Measurements from ENCODE around the gene PKP1.

PKP1 gene

DNA sequence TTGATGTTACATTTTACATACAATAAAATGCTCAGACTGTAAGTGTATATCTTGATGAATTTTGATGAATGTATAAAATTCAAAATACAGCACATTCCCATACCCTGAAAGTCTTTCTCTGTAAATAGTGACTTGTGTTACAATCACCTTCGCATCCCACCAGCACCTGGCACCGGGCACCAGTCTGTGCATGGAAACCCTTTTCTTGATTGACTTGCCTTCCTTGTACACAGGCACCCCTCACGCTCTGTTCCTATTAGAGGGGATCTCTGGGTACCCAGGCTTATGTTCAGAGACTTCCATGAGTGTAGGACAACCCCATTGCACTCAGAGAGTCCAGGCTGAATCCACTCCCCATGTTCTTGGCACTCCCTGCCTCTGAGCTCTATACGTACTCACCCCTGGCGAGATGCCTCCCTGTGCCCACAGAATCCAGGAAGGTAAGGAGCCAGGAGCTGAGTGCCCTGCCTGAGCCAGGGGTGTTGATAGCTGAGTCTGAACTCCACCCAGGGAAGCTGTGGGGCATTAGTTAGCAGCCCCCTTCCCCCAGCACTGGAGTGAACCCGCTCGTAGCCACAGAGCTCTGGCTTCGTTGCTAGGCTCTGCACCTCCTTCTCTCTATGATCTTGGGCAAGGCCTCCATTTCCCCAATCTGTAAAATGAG is 22.5 kb upstream of the PKP1 start:
- DNase-seq = no peak

- no peak for DNase-seq
Measured at GRCh38 chr1:201261771-201262547, 21.3 kb upstream of the PKP1 start.

- DNase-seq = no peak
Measured at GRCh38 chr1:201262963-201263608, 20.2 kb upstream of the PKP1 start.

- no peak for DNase-seq
Measured at GRCh38 chr1:201264072-201264471, 19.2 kb upstream of the PKP1 start.

- no peak for DNase-seq
Measured at GRCh38 chr1:201264554-201264953, 18.8 kb upstream of the PKP1 start.

- DNase-seq = no peak
Measured at GRCh38 chr1:201265756-201266155, 17.6 kb upstream of the PKP1 start.

- no peak for DNase-seq
Measured at GRCh38 chr1:201266276-201266675, 17.0 kb upstream of the PKP1 start.

GRCh38 chr1:201266774-201267173 is 16.5 kb upstream of the PKP1 start:
- DNase-seq = no peak

DNA sequence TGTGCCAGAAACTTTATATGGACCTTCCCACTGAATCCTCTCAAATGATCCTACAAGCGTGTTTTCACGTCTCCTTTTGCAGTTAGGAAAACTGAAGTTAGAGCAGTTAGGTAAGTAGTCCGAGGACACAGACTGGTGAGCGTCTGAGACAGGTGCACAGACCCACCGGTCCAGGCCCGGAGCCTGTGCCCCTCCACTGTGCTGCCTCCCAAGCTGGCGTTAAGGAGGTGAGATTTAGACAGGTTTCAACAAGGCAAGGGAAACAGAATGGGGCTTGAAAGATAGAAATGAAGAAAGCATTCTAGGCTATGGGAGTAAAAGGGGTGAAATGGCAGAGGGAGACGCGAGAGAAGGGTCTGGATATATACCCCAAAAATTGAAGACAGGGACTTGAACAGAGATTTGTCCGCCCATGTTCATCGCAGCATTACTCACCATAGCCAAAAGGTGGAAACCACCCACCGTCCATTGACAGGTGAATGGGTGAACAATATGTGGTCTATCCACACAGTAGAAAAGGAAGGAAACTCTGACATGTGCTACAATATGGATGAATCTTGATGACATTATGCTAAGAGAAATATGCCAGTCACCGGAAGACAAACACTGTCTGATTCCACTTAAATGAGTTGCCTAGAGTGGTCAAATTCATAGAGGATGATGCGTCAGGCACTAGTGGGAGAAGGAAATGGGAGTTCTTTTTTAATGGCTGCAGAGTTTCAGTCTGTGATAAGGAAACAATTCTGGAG is 15.7 kb upstream of the PKP1 start:
- DNase-seq = no peak

DNA sequence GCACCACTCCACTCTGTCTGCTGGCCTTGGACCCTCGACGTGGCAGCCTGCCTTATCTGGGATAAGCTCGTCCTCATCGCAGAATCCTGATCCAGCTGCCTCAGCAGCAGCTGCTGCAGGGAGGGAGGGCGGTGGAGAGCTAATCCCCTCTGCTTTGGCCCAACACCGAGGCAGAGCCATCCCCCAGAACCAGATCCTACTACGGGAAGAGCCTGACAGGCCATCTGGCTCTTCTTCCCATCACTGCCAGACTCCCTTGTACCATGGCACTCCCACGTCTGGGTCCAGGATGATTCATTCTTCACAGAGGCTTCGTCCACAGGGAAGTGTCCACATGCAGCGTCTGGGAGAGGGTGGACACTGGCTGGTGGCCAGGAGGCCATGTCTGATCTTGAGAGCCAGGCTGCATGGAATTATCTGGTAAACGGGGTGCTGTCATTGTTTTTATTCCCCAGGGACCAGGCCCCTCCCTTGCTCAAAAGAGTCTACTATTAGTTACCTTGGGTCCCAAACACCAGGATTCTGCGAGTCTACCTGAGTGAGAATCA is 14.6 kb upstream of the PKP1 start:
- no peak for DNase-seq

DNA sequence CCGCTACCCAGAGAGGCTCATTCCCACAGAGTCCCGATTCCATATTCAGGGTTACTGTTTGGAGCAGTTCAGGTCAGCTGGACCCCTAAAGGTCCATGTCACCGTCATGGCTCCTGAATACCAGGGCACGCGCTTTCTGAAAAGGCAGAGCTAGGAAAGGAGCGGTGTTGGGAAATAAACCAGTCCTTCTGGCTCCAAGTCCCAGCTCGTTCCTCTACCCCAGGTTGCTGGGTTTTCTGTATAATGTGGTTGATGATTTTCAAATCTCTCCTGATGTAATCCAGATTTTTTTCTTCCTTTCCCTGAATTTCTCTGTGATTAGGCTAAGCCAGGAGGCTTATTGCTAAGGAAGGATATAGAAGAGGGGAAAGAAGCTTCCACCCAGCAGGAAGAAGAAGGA is 14.0 kb upstream of the PKP1 start:
- no peak for DNase-seq

GRCh38 chr1:201269900-201270410 is 13.4 kb upstream of the PKP1 start:
- DNase-seq = no peak

GRCh38 chr1:201270616-201271390 is 12.5 kb upstream of the PKP1 start:
- no peak for DNase-seq

GRCh38 chr1:201272799-201273198 is 10.5 kb upstream of the PKP1 start:
- DNase-seq = no peak

GRCh38 chr1:201274616-201275252 is 8.6 kb upstream of the PKP1 start:
- DNase-seq = no peak

- no peak for DNase-seq
Measured at GRCh38 chr1:201275253-201275666, 8.0 kb upstream of the PKP1 start.

DNA sequence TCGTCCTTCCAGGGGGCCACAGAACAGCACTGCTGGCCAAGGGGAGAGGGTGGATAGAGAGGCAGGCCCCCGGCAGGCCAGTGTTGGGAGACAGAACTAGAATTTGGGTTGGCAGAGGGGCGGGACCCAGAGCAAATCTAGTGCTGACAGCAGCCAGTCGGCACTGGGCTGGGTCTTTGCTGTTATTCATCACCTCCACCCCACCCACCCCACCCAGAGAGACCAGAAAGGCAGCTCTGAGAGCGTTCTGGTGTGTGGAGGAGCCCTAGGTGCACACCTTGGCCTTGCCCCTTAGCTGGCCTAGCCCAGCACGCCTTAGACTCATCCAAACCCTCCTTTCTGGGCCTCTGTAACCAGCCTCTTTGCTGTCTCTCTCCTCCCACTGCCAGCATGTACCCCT is 6.4 kb upstream of the PKP1 start:
- DNase-seq = no peak

- no peak for DNase-seq
Measured at GRCh38 chr1:201277441-201277840, 5.9 kb upstream of the PKP1 start.

DNA sequence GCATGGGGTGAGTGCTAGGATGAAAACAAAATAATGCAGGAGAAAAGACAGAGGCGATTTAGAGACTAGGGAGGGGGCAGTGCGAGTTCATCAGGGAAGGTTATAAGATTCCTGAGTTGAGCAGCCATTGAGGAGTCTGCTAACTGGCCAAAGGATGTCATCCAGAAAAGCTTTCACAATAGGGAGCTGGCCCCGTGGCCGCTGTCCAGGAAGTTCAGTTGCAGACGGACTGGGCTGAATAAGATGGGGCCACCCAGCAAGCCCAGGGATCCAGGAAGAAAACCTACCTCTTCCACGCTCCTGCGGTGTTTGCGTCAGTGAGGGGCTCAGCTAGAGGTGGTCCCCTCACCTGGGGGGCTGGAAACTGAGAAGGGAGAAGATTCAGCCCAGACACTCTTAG is 4.0 kb upstream of the PKP1 start:
- no peak for DNase-seq

DNA sequence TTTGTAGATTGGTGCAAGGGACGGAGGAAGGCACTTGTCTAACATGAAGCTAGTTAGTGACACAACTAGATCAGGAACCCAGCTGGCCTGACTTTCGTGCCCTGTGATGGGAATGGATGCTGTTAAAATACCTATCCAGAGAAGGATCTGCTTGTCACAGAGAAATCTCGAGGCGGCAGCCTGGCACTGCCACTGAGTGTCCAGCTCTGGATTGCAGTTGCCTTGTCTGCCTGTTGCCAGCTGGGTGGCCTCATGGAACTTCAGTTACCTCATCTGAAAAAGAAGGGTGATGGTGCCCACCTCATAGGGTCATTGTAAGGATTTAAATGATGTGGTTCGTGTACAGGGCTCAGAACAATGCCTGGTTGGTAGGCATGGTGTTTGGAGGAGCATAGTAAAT is 2.4 kb upstream of the PKP1 start:
- DNase-seq = no peak

- DNase-seq = no peak
Measured at GRCh38 chr1:201281573-201281972, 1.7 kb upstream of the PKP1 start.

- no peak for DNase-seq
Measured at GRCh38 chr1:201282216-201282615, 1.1 kb upstream of the PKP1 start.
